ENCODE data around the gene SLCO2B1. TPM values are rescaled to one million over a fixed set of nuclear protein-coding genes. Genes with fewer than 3 reads are reported as not detected.

The SLCO2B1 gene
- total RNA-seq, 6 donors from 2014 or later: 86.2 to 366 (median 193) TPM

DNA sequence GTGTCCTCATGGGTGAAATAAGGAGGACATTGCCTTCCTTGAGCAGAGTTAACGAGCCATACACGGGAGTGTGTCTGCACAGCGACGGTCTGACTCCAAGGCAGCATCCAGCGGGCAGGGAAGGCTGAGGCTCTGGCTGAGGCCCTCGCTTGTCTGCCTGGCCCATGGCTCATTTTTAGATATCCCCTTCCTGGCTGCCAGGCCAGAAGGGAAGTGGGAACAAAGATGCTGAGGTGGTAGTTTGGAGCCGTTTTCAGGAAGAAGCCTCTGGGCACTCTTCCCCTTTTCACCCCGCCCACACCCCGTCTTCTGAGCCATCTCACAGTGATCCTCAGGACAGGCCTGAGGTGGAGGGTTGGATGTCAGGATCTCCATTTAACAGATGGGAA is 3.0 kb upstream of the SLCO2B1 start:
- H3K27ac ChIP-seq: peak overlapping the region; percentile 40 to 76 (median 70)
- H3K4me3 ChIP-seq: no peak overlapping the region
- no peaks in the 10 kb centered on the region for H3K36me3 ChIP-seq
- ATAC-seq (ENCODE audit: low FRiP score in 2 of 2) (peak; percentile 4 to 50), DNase-seq (peak in 1 of 2 donors; percentile 61)
- WGBS, 2 donors: 49 to 61% methylated on average over 6 to 9 of the region's 9 CpGs
- TF ChIP-seq EP300 (IDR thresholded peaks at IDR 0.05) (no peak), POLR2A (IDR thresholded peaks at IDR 0.05) (peak in 1 of 4 donors; percentile 45), POLR2AphosphoS5 (IDR thresholded peaks at IDR 0.05) (no peak)
- TF ChIP-seq, protein P1, sequence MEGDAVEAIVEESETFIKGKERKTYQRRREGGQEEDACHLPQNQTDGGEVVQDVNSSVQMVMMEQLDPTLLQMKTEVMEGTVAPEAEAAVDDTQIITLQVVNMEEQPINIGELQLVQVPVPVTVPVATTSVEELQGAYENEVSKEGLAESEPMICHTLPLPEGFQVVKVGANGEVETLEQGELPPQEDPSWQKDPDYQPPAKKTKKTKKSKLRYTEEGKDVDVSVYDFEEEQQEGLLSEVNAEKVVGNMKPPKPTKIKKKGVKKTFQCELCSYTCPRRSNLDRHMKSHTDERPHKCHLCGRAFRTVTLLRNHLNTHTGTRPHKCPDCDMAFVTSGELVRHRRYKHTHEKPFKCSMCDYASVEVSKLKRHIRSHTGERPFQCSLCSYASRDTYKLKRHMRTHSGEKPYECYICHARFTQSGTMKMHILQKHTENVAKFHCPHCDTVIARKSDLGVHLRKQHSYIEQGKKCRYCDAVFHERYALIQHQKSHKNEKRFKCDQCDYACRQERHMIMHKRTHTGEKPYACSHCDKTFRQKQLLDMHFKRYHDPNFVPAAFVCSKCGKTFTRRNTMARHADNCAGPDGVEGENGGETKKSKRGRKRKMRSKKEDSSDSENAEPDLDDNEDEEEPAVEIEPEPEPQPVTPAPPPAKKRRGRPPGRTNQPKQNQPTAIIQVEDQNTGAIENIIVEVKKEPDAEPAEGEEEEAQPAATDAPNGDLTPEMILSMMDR (IDR thresholded peaks at IDR 0.05): no peak
- H3K27me3 ChIP-seq: no peaks in the 10 kb centered on the region
- H3K4me1 ChIP-seq: peaks cover 27 to 57% (median 35%) of the 10 kb centered on the region in 4 donors
- H3K9me3 ChIP-seq: no peaks in the 10 kb centered on the region

DNA sequence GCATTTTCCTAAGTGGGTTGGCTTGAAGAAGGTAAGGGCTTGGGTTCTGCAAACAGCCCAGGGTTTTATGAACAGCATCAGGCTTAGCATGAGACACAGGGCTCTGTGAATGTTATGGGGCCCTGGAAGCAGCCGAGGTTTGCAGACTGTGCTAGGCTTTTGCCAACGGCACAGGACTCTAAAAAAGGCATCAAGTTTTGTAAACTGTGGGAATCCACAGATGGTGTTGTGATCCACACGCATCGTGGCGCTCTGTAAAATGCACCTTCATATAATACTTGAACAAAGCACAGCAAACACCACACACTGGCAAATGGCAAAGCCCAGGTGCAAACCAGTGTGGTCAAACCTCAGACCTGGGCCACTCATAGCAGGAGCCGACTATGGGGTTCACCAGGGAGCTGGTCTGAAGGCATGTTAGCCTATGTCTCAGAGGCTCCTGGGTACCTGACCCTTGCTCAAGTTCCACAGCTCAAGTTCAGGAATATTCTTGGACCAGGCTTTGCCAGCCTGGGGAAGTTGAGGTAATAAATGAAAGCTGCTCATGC is 2.4 kb upstream of the SLCO2B1 start:
- ATAC-seq (ENCODE audit: low FRiP score in 2 of 2) (no peak), DNase-seq (no peak)
- Histone ChIP-seq H3K36me3 (no peaks in the 10 kb centered on the region), H3K27me3 (no peaks in the 10 kb centered on the region), H3K27ac (peak overlapping the region in 3 of 4 donors; percentile 67 to 76 (median 74)), H3K9me3 (no peaks in the 10 kb centered on the region), H3K4me1 (peaks cover 21 to 51% (median 29%) of the 10 kb centered on the region in 4 donors), H3K4me3 (no peak overlapping the region)
- WGBS, 2 donors: 88 to 91% methylated on average over 5 to 6 of the region's 6 CpGs
- TF ChIP-seq POLR2A (IDR thresholded peaks at IDR 0.05): no peak
- TF ChIP-seq POLR2AphosphoS5 (IDR thresholded peaks at IDR 0.05): no peak
- TF ChIP-seq EP300 (IDR thresholded peaks at IDR 0.05): no peak
- TF ChIP-seq, protein P1 (IDR thresholded peaks at IDR 0.05): no peak

DNA sequence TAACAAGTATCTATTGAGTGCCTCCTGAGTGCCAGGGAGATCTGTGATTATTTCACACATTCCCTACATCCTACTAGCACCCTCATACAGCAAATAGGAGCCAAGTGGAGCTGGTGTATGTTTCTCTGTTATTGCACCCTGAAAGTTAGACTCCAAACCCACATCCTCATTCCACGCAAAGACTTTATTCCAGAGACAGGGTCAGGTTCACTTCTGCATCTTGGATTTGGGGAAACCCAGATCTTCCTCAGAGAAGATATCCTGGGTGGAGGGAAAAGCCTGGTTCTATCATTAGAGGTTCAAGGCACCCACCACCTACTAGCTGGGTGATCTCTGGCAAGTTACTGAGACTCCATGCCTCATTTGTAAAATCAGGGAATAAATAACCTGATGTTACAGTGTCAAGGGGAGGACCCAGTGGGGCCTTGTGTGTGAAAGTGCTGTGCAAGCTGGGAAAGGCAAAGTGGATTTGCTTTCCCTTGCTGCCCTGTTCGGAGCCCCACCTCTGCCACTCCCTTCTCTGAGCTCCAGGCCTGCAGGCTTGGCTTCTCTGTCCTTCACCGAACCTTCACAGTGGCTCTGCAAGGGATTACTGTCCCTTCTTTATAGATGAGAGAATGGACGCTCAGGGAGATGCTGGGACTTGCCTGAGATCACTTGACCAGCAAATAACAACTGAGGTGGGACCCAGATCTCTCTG is 991 bp upstream of the SLCO2B1 start:
- peaks cover 18 to 44% (median 20%) of the 10 kb centered on the region in 4 donors for H3K4me1 ChIP-seq
- no peak overlapping the region for H3K4me3 ChIP-seq
- no peaks in the 10 kb centered on the region for H3K9me3 ChIP-seq
- H3K27ac ChIP-seq: peak overlapping the region in 3 of 4 donors; percentile 74 to 79 (median 74)
- H3K27me3 ChIP-seq: no peaks in the 10 kb centered on the region
- no peaks in the 10 kb centered on the region for H3K36me3 ChIP-seq
- TF ChIP-seq POLR2A (IDR thresholded peaks at IDR 0.05) (peak in 1 of 4 donors; percentile 17), POLR2AphosphoS5 (IDR thresholded peaks at IDR 0.05) (no peak)
- no peak for DNase-seq
- no peak for ATAC-seq (ENCODE audit: low FRiP score in 2 of 2)
- WGBS, 2 donors: 71 to 79% methylated on average over 3 to 4 of the region's 4 CpGs

DNA sequence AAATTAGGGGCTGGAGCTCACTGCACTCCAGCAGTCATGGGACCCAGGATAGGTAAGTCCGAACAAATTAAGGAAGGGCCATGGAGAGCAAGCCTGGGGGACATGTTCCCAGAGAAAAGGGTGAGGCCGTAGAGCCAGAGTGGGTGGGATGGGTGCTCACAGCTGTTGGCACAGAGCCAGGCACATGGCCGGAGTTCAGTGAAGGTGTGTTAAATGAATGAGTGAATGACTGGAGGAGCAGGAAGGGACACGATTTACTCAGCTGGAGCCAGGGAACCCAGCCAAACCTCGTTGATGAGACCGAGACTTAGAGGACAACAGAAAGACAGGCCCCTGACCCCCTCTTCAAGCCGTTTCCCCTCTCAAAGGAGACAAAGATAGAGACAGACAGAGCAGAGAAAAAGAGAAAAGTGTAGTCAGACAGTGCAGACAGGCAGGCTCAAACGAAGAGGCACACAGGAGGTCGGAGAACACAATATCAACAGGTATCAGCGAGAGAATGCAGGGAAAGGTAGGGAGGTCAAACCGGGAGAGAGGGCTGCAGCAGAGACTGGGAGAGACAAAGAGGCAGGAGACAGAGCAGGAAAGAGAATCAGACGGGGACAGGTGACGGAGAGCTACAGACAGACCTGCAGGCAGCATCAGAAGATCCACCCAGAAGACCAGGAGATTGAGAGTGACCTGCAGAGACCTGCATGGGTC is 590 bp downstream of the SLCO2B1 start:
- Histone ChIP-seq H3K4me3 (peak overlapping the region; percentile 13 to 47 (median 38)), H3K4me1 (peaks cover 22 to 51% (median 27%) of the 10 kb centered on the region in 4 donors), H3K27me3 (no peaks in the 10 kb centered on the region), H3K9me3 (no peaks in the 10 kb centered on the region), H3K27ac (peak overlapping the region; percentile 20 to 79 (median 74)), H3K36me3 (no peaks in the 10 kb centered on the region)
- no peak for DNase-seq
- TF ChIP-seq EP300 (IDR thresholded peaks at IDR 0.05) (no peak), POLR2A (IDR thresholded peaks at IDR 0.05) (no peak), POLR2AphosphoS5 (IDR thresholded peaks at IDR 0.05) (no peak)
- TF ChIP-seq, protein P1 (IDR thresholded peaks at IDR 0.05): no peak
- WGBS, 2 donors: 46 to 47% methylated on average over 13 of the region's 13 CpGs
- no peak for ATAC-seq (ENCODE audit: low FRiP score in 2 of 2)

DNA sequence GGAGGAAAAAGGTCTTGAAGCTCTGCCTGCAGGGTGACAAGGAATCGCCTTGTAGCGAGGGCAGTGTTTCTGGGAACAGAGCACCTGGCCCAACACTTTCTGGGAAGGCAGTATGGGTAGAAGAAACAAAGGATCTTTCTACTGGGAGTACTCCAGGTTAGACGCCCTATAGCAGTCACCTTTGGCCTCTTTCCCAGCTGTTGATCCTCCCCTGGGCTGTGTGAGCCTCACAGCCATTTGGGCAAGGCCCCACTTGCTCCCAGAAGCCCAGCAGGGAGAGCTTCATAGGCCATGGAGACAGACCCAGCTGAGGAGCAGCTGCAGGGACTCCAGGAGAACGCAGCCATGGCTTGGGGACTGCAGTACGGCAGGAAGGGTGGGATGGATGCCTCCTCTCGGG is 1.2 kb downstream of the SLCO2B1 start:
- TF ChIP-seq, protein P1 (IDR thresholded peaks at IDR 0.05): no peak
- TF ChIP-seq EP300 (IDR thresholded peaks at IDR 0.05) (no peak), POLR2AphosphoS5 (IDR thresholded peaks at IDR 0.05) (no peak), POLR2A (IDR thresholded peaks at IDR 0.05) (no peak)
- Histone ChIP-seq H3K4me3 (peak overlapping the region in 3 of 4 donors; percentile 34 to 47 (median 43)), H3K4me1 (peaks cover 17 to 47% (median 27%) of the 10 kb centered on the region in 4 donors), H3K27me3 (no peaks in the 10 kb centered on the region), H3K36me3 (no peaks in the 10 kb centered on the region), H3K9me3 (no peaks in the 10 kb centered on the region), H3K27ac (peak overlapping the region; percentile 22 to 79 (median 74))
- 50 to 62% methylated on average over 5 to 6 of the region's 6 CpGs for WGBS, 2 donors
- DNase-seq (no peak), ATAC-seq (ENCODE audit: low FRiP score in 2 of 2) (no peak)

Data from upper lobe of left lung (tissue), 6 donors.